B cell (primary cell): Measurements from ENCODE around the gene VPS51.

Experiments
- EZH2 ChIP-seq: IDR thresholded peaks from 2 replicates; pipeline ENCODE4 v1.6.1; 2012; ENCODE audit warnings: borderline replicate concordance, low read depth, mild to moderate bottlenecking, moderate library complexity, low read length; ENCODE audit not compliant: insufficient read depth, poor library complexity, severe bottlenecking
- TF ChIP-seq, protein P1 (sequence below): fragments of 200-600 bp; IDR thresholded peaks from one replicate; pipeline ENCODE4 v1.8.0; 2022; ENCODE audit warnings: antibody characterized with exemption, mild to moderate bottlenecking

DNA sequence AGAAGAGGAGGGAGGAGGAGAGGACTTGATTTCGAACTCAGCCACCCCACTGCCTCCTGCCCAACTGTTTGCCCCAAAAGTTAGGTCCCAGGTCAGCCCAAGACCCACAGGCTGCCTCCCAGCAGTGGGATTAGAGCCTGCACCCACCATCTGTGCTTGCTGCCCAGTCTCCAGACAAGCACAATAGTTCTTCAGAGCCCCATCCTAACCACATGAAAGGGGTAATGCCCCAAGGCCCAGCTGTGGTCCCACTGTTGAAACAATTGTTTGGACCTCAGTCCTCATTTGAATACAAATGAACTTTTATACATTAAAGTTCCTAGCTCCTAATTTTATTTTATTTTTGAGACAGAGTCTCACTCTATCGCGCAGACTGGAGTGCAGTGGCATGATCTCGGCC, 5.4 kb upstream of the VPS51 start:
- TF ChIP-seq, protein P1, sequence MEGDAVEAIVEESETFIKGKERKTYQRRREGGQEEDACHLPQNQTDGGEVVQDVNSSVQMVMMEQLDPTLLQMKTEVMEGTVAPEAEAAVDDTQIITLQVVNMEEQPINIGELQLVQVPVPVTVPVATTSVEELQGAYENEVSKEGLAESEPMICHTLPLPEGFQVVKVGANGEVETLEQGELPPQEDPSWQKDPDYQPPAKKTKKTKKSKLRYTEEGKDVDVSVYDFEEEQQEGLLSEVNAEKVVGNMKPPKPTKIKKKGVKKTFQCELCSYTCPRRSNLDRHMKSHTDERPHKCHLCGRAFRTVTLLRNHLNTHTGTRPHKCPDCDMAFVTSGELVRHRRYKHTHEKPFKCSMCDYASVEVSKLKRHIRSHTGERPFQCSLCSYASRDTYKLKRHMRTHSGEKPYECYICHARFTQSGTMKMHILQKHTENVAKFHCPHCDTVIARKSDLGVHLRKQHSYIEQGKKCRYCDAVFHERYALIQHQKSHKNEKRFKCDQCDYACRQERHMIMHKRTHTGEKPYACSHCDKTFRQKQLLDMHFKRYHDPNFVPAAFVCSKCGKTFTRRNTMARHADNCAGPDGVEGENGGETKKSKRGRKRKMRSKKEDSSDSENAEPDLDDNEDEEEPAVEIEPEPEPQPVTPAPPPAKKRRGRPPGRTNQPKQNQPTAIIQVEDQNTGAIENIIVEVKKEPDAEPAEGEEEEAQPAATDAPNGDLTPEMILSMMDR, result no peak
- TF ChIP-seq EZH2, result no peak
